Stimulated activated CD4-positive, alpha-beta T cell treated with anti-CD3 and anti-CD28 coated beads, Interleukin-12 subunit alpha, Interleukin-12 subunit beta, amount 100 ng/mL, for 48 hours (primary cell): ENCODE data around the gene FAM107B.
"Not testable (repeated sequence)": the region's sequence is repeated elsewhere in the genome, so short reads cannot be mapped to it uniquely, and the experiment has no call there.

Experiments used
- DNase-seq, 3 donors: peaks; one replicate each; pipeline ENCODE4 v3.0.0-alpha.2; 2020; ENCODE audit warnings: low read depth in 2 of 3, low spot score in 1 of 3

FAM107B gene

DNA sequence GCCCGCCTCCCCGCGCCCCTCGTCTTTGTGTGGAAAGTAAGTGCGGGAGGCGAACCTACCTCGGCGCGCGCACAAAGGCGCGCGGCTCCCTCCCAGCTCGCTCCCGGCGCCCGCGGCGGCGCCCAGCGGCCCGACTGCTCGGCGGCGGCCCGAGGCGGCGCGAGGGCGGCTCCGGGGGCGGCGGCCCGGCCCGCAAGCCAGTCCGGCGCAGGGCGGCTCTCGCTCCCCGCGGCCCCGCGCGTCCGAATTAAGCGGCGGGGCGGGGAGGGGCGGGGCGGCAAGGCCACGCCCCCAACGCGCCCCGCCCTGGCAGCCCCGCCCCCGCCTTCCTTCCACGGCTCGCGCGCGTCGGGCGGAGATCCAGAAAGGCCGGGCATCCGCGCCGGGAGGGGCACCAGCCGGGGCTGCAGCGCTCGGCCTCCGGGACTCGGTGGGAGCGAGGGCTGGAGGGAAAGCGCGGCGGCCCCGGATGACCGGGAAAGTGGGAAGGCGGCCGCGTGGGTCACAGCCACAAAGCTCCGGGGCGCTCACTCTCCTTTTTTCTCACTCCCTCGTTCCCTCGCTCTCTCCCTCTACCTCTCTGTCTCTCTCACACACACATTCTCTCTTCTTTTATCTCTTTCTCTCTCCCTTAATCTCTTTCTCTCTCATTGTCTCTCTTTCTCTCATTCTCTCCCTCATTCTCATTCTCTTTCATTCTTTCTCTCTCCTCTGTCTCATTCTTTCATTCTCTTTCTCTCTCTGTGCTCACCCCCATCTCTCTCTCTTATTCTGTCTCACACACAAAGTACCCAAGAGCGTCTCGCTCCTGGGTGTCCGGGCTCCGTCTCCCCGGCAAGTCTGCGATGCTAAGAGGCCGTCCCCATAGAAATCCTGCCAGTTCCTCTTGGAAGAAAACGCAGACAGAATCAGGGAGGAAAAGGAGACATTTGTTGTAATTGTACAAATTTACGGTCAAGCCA lies 170.2 kb downstream of the FAM107B start:
- DNase-seq = peak in 2 of 3 donors; percentile 61 to 69

DNA sequence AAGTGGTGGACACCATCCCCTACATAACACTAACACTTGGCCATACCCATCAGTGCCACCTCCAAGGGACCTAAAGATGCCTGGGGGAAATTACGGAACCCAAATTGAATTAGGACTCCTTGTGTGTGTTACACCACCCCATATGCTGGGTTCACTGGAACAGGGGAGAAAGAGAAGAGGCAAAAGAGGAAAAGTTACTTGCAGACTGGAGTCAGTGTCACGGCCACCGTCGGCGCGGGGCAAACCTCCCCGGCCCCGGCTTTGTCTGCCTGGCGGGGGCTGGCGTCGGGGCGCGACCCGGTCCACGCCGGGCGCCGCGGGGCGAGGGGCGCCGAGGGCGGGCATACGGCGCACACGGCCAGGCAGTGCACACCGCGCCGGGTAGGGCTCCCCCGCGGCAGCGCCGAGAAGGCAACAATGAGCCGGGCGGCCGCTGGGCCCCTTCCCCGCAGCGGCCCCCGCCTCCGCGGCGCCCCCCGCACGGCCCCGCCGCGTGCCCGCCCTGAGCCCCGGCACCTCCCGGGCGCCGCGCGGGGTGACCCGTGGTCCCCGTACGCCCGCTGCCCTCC lies 171.1 kb downstream of the FAM107B start:
- no peak for DNase-seq

- DNase-seq = no peak
Measured at GRCh38 chr10:14602807-14603533, 171.7 kb downstream of the FAM107B start.

GRCh38 chr10:14601872-14602725 lies 172.6 kb downstream of the FAM107B start:
- peak in 2 of 3 donors; percentile 35 to 52 for DNase-seq

DNA sequence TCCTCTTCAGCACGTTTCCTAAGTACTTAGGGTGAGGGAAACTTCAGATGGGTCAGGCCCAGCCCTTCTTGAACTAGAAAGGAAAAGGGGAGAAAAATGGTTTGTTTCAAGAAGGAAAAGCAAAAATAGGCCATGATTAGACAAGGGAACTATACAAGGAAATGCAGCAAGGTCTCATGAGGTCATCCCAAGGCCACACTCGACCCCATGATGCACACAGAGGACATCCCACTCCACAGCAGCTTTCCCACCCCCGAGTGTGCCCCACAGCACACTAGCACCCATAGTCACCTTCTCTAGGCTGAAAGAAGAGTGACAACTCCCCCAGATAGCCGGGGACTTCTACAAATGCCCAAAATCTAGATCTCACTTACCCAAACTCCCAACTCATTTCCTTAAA lies 173.4 kb downstream of the FAM107B start:
- no peak for DNase-seq

- no peak for DNase-seq
Measured at GRCh38 chr10:14600065-14600464, 174.6 kb downstream of the FAM107B start.

DNA sequence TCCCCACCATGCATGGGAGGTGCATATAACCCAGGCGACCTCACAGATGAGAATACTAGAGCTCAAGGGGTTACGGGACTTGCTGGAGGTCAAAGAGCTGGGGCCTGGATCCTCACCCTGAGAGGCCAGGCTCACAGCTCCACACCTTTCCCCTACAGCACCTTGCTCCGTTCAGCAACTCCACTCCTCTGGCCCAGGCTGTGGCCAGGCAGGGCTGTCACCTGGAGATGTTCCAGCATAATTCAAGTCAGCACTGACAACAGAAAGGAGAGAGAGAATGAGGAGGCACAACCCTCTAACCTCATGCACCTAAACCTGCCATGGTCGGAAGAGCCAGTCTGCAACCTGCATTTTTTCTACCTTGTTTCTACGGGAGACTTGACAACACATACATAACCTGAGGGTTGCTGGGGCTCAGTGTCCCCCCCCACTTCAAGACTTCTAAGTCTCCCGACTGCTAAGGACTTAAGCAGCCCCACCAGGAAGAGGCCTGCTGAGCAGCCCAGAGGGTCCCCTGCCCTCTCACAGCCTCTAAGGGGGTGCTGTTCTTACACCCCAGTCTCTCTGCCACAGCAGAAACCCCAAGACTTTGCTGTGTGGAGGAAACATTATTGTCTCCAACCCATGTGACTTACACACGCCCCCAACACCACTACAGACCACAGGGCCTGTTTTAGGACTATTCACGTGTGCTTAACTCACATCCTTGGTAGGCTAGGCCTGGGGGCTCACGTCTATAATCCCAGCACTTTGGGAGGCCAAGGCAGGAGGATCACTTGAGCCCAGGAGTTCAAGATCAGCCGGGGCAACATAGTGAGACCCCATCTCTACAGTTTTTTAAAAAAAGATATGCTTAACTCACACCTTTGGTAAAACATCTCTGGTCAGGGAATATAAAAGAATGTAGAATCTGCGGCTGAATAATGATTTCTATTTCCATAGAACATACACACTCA lies 175.6 kb downstream of the FAM107B start:
- no peak for DNase-seq

DNA sequence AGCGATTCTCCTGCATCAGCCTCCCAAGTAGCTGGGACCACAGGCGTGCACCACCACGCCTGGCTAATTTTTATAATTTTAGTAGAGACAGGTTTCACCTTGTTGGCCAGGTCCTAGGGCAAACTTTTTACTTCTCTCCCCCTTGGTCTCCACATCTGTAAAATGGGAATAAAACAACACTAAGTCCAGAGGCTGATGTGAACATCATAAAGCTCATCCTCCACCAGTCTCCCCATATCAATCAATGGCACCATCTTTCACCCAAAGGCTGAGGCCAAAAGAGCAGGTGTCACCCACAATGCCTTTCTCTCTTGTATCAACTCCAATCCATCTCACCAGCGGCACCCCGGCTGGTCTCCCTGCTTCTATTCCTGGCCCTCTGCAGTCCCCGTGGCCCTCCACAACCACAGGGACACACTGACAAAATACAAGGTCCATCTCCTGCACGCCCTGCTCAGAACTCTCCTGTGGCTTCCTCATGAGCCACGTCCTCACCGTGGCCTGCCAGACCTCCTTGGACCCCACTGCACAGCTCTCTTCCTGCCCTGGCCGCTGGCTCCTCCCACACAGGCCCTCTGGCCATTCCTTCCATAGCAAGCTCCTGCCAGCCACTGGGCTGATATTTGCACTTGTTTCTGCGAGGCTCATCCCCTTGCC lies 179.0 kb downstream of the FAM107B start:
- DNase-seq = no peak

- no peak for DNase-seq
Measured at GRCh38 chr10:14594878-14595525, 179.7 kb downstream of the FAM107B start.

DNA sequence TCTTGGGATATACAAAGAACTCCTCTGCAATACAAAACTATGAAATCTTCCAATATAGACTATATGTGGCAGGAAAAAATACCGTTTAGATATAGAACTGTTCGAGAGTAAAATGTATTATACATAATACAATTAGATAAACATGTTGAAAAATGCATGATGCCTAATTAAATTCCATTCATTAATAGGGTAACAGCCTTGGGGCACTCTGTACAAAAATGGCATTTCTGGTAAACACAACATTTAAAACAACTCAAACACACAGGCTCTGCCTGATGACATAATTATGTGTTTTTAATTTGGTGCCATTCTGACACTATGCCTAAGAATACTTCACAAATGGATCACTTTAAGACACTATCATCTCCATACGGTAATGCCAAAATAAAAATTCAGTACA lies 180.9 kb downstream of the FAM107B start:
- no peak for DNase-seq

DNA sequence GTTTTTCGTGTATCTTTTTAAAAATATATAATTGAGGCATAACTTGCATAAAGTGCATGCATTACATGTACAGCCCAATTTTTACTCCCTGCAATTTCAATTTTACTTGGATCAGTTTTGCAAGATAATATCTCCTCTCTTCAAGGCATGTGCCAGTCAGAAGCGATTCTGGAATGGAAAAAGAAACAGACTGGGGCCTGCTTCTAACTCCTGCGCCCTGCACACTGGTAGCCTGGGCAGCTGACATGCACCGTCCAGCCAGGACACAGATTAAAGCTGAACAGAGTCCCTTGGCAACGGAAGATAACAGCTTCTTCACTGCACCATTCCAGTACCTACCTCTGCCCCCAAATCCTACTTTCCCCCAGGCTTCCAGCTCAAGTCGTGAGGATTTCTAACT lies 182.1 kb downstream of the FAM107B start:
- no peak for DNase-seq

GRCh38 chr10:14592026-14592425 lies 182.7 kb downstream of the FAM107B start:
- DNase-seq = no peak

GRCh38 chr10:14588938-14589294 lies 185.8 kb downstream of the FAM107B start:
- not testable (repeated sequence) for DNase-seq

DNA sequence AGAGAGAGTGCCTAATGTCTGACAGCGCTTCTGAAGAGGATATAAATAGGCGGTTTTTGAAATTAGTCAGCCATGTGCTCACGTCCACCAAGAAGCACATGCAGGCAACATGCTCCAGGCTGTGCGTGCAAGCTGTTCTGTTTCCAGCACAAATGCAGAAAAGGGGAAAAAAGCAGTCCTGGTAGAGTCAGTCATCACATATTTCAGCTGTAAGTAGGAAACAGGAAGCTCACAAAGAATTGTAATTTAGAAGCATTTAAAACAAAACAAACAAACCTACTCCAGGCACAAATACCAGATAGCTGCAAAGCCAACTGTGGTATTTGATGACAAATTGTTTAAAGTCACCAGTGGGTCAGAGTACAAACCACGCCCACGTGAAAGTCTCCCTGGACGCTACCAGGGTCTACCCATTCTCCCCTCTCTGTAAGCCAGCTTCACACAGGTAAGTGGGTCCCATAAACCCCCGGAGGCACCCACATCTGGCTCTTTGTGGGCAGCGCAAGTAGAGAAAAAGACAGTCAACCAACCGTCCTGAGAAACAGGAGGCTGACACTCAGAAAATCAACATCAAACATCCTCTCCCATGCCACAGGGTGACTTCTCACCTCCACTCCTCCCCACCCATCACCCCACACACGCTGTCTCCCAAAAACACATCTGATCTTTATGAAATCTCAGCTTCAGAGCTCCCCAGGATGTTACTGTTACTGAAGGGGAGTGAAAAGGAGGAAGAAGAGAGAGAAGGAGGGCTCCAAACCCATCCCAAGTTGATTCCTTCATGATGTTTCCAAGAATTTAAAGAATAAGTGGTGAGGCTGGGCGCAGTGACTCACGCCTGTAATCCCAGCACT lies 186.4 kb downstream of the FAM107B start:
- peak; percentile 40 to 52 (median 49) for DNase-seq

GRCh38 chr10:14587540-14588083 lies 187.1 kb downstream of the FAM107B start:
- no peak for DNase-seq

DNA sequence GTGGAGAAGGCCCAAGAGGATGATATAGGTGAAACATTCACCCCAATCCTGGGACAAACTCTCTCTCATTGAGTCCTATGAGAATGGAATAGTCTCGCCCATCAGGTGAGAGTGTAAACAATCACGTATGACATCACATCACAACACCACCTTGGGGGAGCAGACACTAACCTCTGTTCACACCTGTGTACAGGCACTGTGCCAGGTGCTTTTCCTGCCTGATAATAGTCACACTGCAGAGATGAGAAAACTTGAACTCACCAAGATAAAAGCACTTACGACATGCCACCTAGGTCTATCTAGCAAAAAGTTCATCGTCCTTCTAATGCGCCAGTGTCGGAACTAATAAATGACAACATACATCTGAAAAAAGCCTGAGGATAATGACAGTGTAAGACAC lies 187.8 kb downstream of the FAM107B start:
- no peak for DNase-seq
